ENCODE measurements around the gene DDX19B. TPM values are rescaled to one million over a fixed set of nuclear protein-coding genes. Genes with fewer than 3 reads are reported as not detected.
"Not testable (repeated sequence)": the region's sequence is repeated elsewhere in the genome, so short reads cannot be mapped to it uniquely, and the experiment has no call there.

The DDX19B gene
- total RNA-seq, 1 experiment from 2014 or later = 38.4 TPM

- Mint-ChIP-seq H3K4me3 (no peak overlapping the region), H3K27me3 (ENCODE audit: low read depth) (no peaks in the 10 kb centered on the region), H3K36me3 (peaks cover 81% of the 10 kb centered on the region), H3K27ac (no peak overlapping the region), H3K4me1 (no peaks in the 10 kb centered on the region), H3K9me3 (no peaks in the 10 kb centered on the region)
- CTCF ChIA-PET = no interaction called here
- POLR2A ChIA-PET = interaction anchor here (0.5 kb wide), 1 partner anchor 264 kb away, joined by 3 read pairs; the partner anchor contains the start of genes COG4 and SF3B3
- no peak for TF ChIP-seq E2F4 (CRISPR knock-in tag; IDR thresholded peaks at IDR 0.05; ENCODE audit: borderline replicate concordance, low read depth)
- no peak for TF ChIP-seq ZNF121 (CRISPR knock-in tag; IDR thresholded peaks at IDR 0.05)
- TF ChIP-seq HMGXB4 (CRISPR knock-in tag; IDR thresholded peaks at IDR 0.05) = no peak
- no peak for TF ChIP-seq TP53 (CRISPR knock-in tag; IDR thresholded peaks at IDR 0.05)
- no peak for TF ChIP-seq ZBTB21 (CRISPR knock-in tag; IDR thresholded peaks at IDR 0.05; ENCODE audit: borderline replicate concordance)
- TF ChIP-seq JAZF1 (CRISPR knock-in tag; IDR thresholded peaks at IDR 0.05) = no peak
- TF ChIP-seq PRRX2 (CRISPR knock-in tag; IDR thresholded peaks at IDR 0.05) = no peak
- no peak for TF ChIP-seq ZNF263 (CRISPR knock-in tag; IDR thresholded peaks at IDR 0.05; ENCODE audit: low read depth)
- ATAC-seq (no peak), DNase-seq (ENCODE audit: low spot score) (no peak)
Measured at GRCh38 chr16:70258946-70259345, 40.0 kb upstream of the DDX19B start.

- H3K9me3 Mint-ChIP-seq; ATAC-seq; H3K4me3 Mint-ChIP-seq; POLR2A ChIA-PET; H3K27ac Mint-ChIP-seq; H3K4me1 Mint-ChIP-seq; DNase-seq (ENCODE audit: low spot score); H3K27me3 Mint-ChIP-seq (ENCODE audit: low read depth): not testable (repeated sequence)
- CTCF ChIA-PET = interaction anchor here (0.7 kb wide), 1 partner anchor 8 kb away, joined by 3 read pairs; no protein-coding TSS in a partner anchor
- peaks cover 83% of the 10 kb centered on the region for H3K36me3 Mint-ChIP-seq
Measured at GRCh38 chr16:70259903-70260302, 39.1 kb upstream of the DDX19B start.

- H3K9me3 Mint-ChIP-seq = no peaks in the 10 kb centered on the region
- ChIA-PET POLR2A (interaction anchor here (0.9 to 1.2 kb wide), 2 partner anchors 17 to 21 kb away, joined by 3 read pairs; partner anchors contain the start of gene AARS1), CTCF (interaction anchor here (0.6 to 3.1 kb wide), 14 partner anchors 10 to 307 kb away, joined by 3 to 19 read pairs (median 4); partner anchors contain the start of gene EXOSC6)
- peak; percentile 82 for ATAC-seq
- no peaks in the 10 kb centered on the region for H3K4me1 Mint-ChIP-seq
- H3K27ac Mint-ChIP-seq = peak overlapping the region; percentile 63; the same call in 1 of the 2 replicates
- no peaks in the 10 kb centered on the region for H3K27me3 Mint-ChIP-seq (ENCODE audit: low read depth)
- peaks cover 78% of the 10 kb centered on the region for H3K36me3 Mint-ChIP-seq
- H3K4me3 Mint-ChIP-seq = no peak overlapping the region
- peak; percentile 61 for DNase-seq (ENCODE audit: low spot score)
- TF ChIP-seq GRHL2 (CRISPR knock-in tag; IDR thresholded peaks at IDR 0.05; ENCODE audit: insufficient replicate concordance, severe bottlenecking) (no peak), FOXP1 (CRISPR knock-in tag; IDR thresholded peaks at IDR 0.05; ENCODE audit: borderline replicate concordance) (no peak), ZMAT4 (CRISPR knock-in tag; IDR thresholded peaks at IDR 0.05) (no peak), CTCF (IDR thresholded peaks at IDR 0.05) (peak; percentile 55; the same call in 1 of the 2 replicates)
Measured at GRCh38 chr16:70267516-70267915, 31.5 kb upstream of the DDX19B start.

GRCh38 chr16:70267922-70268321 is 31.1 kb upstream of the DDX19B start:
- DNase-seq (ENCODE audit: low spot score); H3K4me3 Mint-ChIP-seq; H3K9me3 Mint-ChIP-seq; H3K4me1 Mint-ChIP-seq; H3K27me3 Mint-ChIP-seq (ENCODE audit: low read depth); ATAC-seq: not testable (repeated sequence)
- CTCF ChIA-PET = interaction anchor here (0.6 to 3.1 kb wide), 14 partner anchors 10 to 306 kb away, joined by 3 to 19 read pairs (median 4); partner anchors contain the start of gene EXOSC6
- peaks cover 79% of the 10 kb centered on the region for H3K36me3 Mint-ChIP-seq
- H3K27ac Mint-ChIP-seq = peak overlapping the region; percentile 63
- POLR2A ChIA-PET = interaction anchor here (0.9 to 1.2 kb wide), 2 partner anchors 17 to 21 kb away, joined by 3 read pairs; partner anchors contain the start of gene AARS1

All from WTC11 (cell line).